Measurements from ENCODE around the gene KCP. TPM values are rescaled to one million over a fixed set of nuclear protein-coding genes. Genes with fewer than 3 reads are reported as not detected.

Gene KCP
- total and polyA plus RNA-seq, 2 of the 13 experiments (the other 11 are each of a cell fraction or from before 2014, with no cell fraction given): 0.37 to 1.0 TPM

GRCh38 chr7:128916643-128916915, 6.1 kb upstream of the KCP start:
- Histone ChIP-seq H3K9me3 (ENCODE audit: low read length) (no peaks in the 10 kb centered on the region), H3K36me3 (replicated peaks in 1 of 2; ENCODE audit: control insufficient read depth in 1 of 2, insufficient read depth in 2 of 2, low read length in 2 of 2) (no peaks in the 10 kb centered on the region), H3K4me3 (replicated peaks in 1 of 3; ENCODE audit: insufficient read depth in 1 of 3, low read depth in 2 of 3, low read length in 3 of 3) (no peak overlapping the region), H3K9ac (ENCODE audit: insufficient read depth, low read depth, low read length) (no peak overlapping the region), H2AFZ (ENCODE audit: low read length) (no peak overlapping the region), H3K79me2 (ENCODE audit: insufficient read depth, low read length) (no peaks in the 10 kb centered on the region), H3K4me1 (ENCODE audit: insufficient read depth, low read length) (peaks cover under 1% of the 10 kb centered on the region; the same call in 1 of the 2 replicates), H3K27me3 (ENCODE audit: control insufficient read depth in 1 of 2, insufficient read depth in 2 of 2, low read length in 2 of 2) (peaks cover 4 to 44% of the 10 kb centered on the region in 2 experiments; a peak in 4 of 5 replicates), H4K20me1 (ENCODE audit: insufficient read depth, low read length) (no peaks in the 10 kb centered on the region), H3K4me2 (ENCODE audit: low read depth, low read length) (no peak overlapping the region), H3K27ac (ENCODE audit: extremely low read length, insufficient read depth, low read length) (no peak overlapping the region)
- ChIA-PET CTCF (ENCODE audit: low intra/inter-chr PET ratio, low total read pairs) (no interaction called here), POLR2A (no interaction called here)
- intact Hi-C loops (cut with micrococcal nuclease; ENCODE audit: unreplicated experiment): no loop called here
- ATAC-seq: no peak
- 51% methylated on average over 7 of the region's 7 CpGs for WGBS (ENCODE audit: low lambda C conversion rate)
- TF ChIP-seq FOXK2 (IDR thresholded peaks at IDR 0.05): no peak
- TF ChIP-seq NAIF1 (CRISPR knock-in tag; IDR thresholded peaks at IDR 0.05; ENCODE audit: borderline replicate concordance): no peak
- DNase-seq (ENCODE audit: low spot score): no peak
- in situ Hi-C loops (cut with HindIII; ENCODE audit: extremely low pct_ligation_motif_present, low pct_unique_long_range_greater_than_20kb): no loop called here
- no peak for FAIRE-seq
- BruUV-seq (replicated peaks): no TSS peak

GRCh38 chr7:128915841-128916642, 5.5 kb upstream of the KCP start:
- Histone ChIP-seq H3K9ac (ENCODE audit: insufficient read depth, low read depth, low read length) (no peak overlapping the region), H3K4me1 (ENCODE audit: insufficient read depth, low read length) (peaks cover 5% of the 10 kb centered on the region), H3K79me2 (ENCODE audit: insufficient read depth, low read length) (no peaks in the 10 kb centered on the region), H2AFZ (ENCODE audit: low read length) (no peak overlapping the region), H3K27me3 (ENCODE audit: control insufficient read depth in 1 of 2, insufficient read depth in 2 of 2, low read length in 2 of 2) (peaks cover 4 to 46% of the 10 kb centered on the region in 2 experiments; a peak in 4 of 5 replicates), H3K4me3 (replicated peaks in 1 of 3; ENCODE audit: insufficient read depth in 1 of 3, low read depth in 2 of 3, low read length in 3 of 3) (no peak overlapping the region), H4K20me1 (ENCODE audit: insufficient read depth, low read length) (no peaks in the 10 kb centered on the region), H3K9me3 (ENCODE audit: low read length) (no peaks in the 10 kb centered on the region), H3K4me2 (ENCODE audit: low read depth, low read length) (no peak overlapping the region), H3K27ac (ENCODE audit: extremely low read length, insufficient read depth, low read length) (no peak overlapping the region), H3K36me3 (replicated peaks in 1 of 2; ENCODE audit: control insufficient read depth in 1 of 2, insufficient read depth in 2 of 2, low read length in 2 of 2) (no peaks in the 10 kb centered on the region)
- POLR2A ChIA-PET: no interaction called here
- FAIRE-seq: no peak
- in situ Hi-C loops (cut with HindIII; ENCODE audit: extremely low pct_ligation_motif_present, low pct_unique_long_range_greater_than_20kb) (no loop called here), intact Hi-C loops (cut with micrococcal nuclease; ENCODE audit: unreplicated experiment) (no loop called here)
- 79% methylated on average over 36 of the region's 69 CpGs for WGBS (ENCODE audit: low lambda C conversion rate)
- no peak for ATAC-seq
- CTCF ChIA-PET (ENCODE audit: low intra/inter-chr PET ratio, low total read pairs): no interaction called here
- no TSS peak for BruUV-seq (replicated peaks)
- DNase-seq (ENCODE audit: low spot score): no peak
- TF ChIP-seq STAG1 (CRISPR knock-in tag; IDR thresholded peaks at IDR 0.05): no peak
- TF ChIP-seq AKNA (CRISPR knock-in tag; IDR thresholded peaks at IDR 0.05; ENCODE audit: borderline replicate concordance): no peak
- TF ChIP-seq HNRNPL (IDR thresholded peaks at IDR 0.05; ENCODE audit: low read depth, low read length): no peak
- TF ChIP-seq ZNF598 (CRISPR knock-in tag; IDR thresholded peaks at IDR 0.05; ENCODE audit: borderline replicate concordance): no peak
- no peak for TF ChIP-seq ZNF564 (CRISPR knock-in tag; IDR thresholded peaks at IDR 0.05)
- TF ChIP-seq, protein P1, sequence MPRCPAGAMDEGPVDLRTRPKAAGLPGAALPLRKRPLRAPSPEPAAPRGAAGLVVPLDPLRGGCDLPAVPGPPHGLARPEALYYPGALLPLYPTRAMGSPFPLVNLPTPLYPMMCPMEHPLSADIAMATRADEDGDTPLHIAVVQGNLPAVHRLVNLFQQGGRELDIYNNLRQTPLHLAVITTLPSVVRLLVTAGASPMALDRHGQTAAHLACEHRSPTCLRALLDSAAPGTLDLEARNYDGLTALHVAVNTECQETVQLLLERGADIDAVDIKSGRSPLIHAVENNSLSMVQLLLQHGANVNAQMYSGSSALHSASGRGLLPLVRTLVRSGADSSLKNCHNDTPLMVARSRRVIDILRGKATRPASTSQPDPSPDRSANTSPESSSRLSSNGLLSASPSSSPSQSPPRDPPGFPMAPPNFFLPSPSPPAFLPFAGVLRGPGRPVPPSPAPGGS (CRISPR knock-in tag; IDR thresholded peaks at IDR 0.05): no peak
- no peak for TF ChIP-seq BRD4 (CRISPR knock-in tag; IDR thresholded peaks at IDR 0.05)
- TF ChIP-seq SMAD3 (CRISPR knock-in tag; IDR thresholded peaks at IDR 0.05): no peak
- no peak for TF ChIP-seq ZNF292 (CRISPR knock-in tag; IDR thresholded peaks at IDR 0.05; ENCODE audit: borderline replicate concordance, low read depth)
- TF ChIP-seq TGIF2 (CRISPR knock-in tag; IDR thresholded peaks at IDR 0.05): no peak
- TF ChIP-seq ZNF766 (CRISPR knock-in tag; IDR thresholded peaks at IDR 0.05; ENCODE audit: borderline replicate concordance): no peak
